ENCODE results near the gene DUSP22. TPM values are rescaled to one million over a fixed set of nuclear protein-coding genes. Genes with fewer than 3 reads are reported as not detected.

Gene DUSP22
- total and polyA plus RNA-seq, 9 of the 15 experiments (the other 6 are each of a cell fraction or from before 2014, with no cell fraction given) = 9.3 to 19.4 (median 11.8) TPM

- CTCF ChIA-PET (ENCODE audit: low intra/inter-chr PET ratio) = no interaction called here
- no peak overlapping the region for H3K4me2 ChIP-seq (ENCODE audit: insufficient read depth, low read length)
- H3K27ac ChIP-seq (ENCODE audit: extremely low read depth, low read depth, low read length) = no peak overlapping the region
- no TSS peak for BruUV-seq (replicated peaks)
- DNase-seq (ENCODE audit: extremely low read depth in 1 of 4, low spot score in 3 of 4) (no peak), ATAC-seq (no peak), FAIRE-seq (no peak)
- H3K4me1 ChIP-seq (replicated peaks in 1 of 2; ENCODE audit: control insufficient read depth in 2 of 2, insufficient read depth in 2 of 2, low read length in 2 of 2) = peaks cover 4 to 5% of the 10 kb centered on the region in 2 experiments; a peak in 3 of 5 replicates
- no peak overlapping the region for H3K4me3 ChIP-seq
- no peak overlapping the region for H2AFZ ChIP-seq (ENCODE audit: low read depth, low read length)
- H3K9ac ChIP-seq (ENCODE audit: insufficient read depth in 1 of 2, low read depth in 2 of 2, low read length in 2 of 2) = no peak overlapping the region
- WGBS (ENCODE audit: insufficient coverage, low coverage, missing lambda C conversion rate) = 17% methylated on average over 10 of the region's 10 CpGs
- POLR2A ChIA-PET = interaction anchor here (2.0 kb wide), 1 partner anchor 10 kb away, joined by 4 read pairs; no protein-coding TSS in a partner anchor
- H3K36me3 ChIP-seq (ENCODE audit: control insufficient read depth, insufficient read depth, low read length) = no peaks in the 10 kb centered on the region
- intact Hi-C loops (cut with micrococcal nuclease) (no loop called here), in situ Hi-C loops (cut with MboI) (no loop called here)
- TF ChIP-seq SP1 (CRISPR knock-in tag; IDR thresholded peaks at IDR 0.05) (no peak), U2AF2 (optimal IDR thresholded peaks at IDR 0.05; ENCODE audit: low read depth, low read length) (no peak), MLLT1 (IDR thresholded peaks at IDR 0.05) (no peak), LEF1 (IDR thresholded peaks at IDR 0.05) (no peak), SAP30 (IDR thresholded peaks at IDR 0.05; ENCODE audit: borderline replicate concordance, insufficient read depth, low read depth, low read length, poor library complexity, severe bottlenecking) (no peak), HNRNPH1 (optimal IDR thresholded peaks at IDR 0.05; ENCODE audit: low read depth, low read length) (no peak), ZBTB9 (CRISPR knock-in tag; IDR thresholded peaks at IDR 0.05) (no peak)
- no peaks in the 10 kb centered on the region for H3K9me3 ChIP-seq (replicated peaks; ENCODE audit: control insufficient read depth, insufficient read depth, low read depth, low read length)
- H3K27me3 ChIP-seq (ENCODE audit: control insufficient read depth in 2 of 2, insufficient read depth in 2 of 2, low read length in 2 of 2) = peaks cover 6 to 38% of the 10 kb centered on the region in 2 experiments; a peak in 3 of 5 replicates
- no peaks in the 10 kb centered on the region for H3K9me1 ChIP-seq (ENCODE audit: control insufficient read depth, insufficient read depth, low read length)
- peaks cover 45% of the 10 kb centered on the region for H4K20me1 ChIP-seq (replicated peaks; ENCODE audit: control insufficient read depth, insufficient read depth, low read length)
- H3K79me2 ChIP-seq (ENCODE audit: control insufficient read depth, insufficient read depth, low read length) = no peaks in the 10 kb centered on the region
Observed at GRCh38 chr6:327538-328116, 35.3 kb downstream of the DUSP22 start.
